ENCODE results near the gene RUBCNL. TPM values are rescaled to one million over a fixed set of nuclear protein-coding genes. Genes with fewer than 3 reads are reported as not detected.

RUBCNL gene
- total RNA-seq, 1 experiment from 2014 or later, result 1.4 TPM

GRCh38 chr13:46320406-46320805 lies 66.6 kb downstream of the RUBCNL start:
- no peak overlapping the region for H3K27ac Mint-ChIP-seq
- Histone ChIP-seq H3K4ac (ENCODE audit: low read depth, low read length) (no peak overlapping the region), H4K5ac (ENCODE audit: insufficient read length, low read depth, low read length) (no peak overlapping the region), H3K18ac (ENCODE audit: insufficient read length, low read depth, low read length) (no peak overlapping the region), H4K91ac (ENCODE audit: insufficient read length, low read depth, low read length) (no peak overlapping the region), H2BK15ac (ENCODE audit: low read depth, low read length) (no peak overlapping the region), H3K27ac (ENCODE audit: insufficient read length, low read depth, low read length) (no peak overlapping the region), H3K4me1 (ENCODE audit: insufficient read depth, low read length) (no peaks in the 10 kb centered on the region), H3K27me3 (ENCODE audit: insufficient read depth, low read length) (no peaks in the 10 kb centered on the region), H2BK12ac (ENCODE audit: insufficient read length, low read depth, low read length) (no peak overlapping the region), H4K20me1 (ENCODE audit: control insufficient read depth, insufficient read depth, insufficient read length) (no peaks in the 10 kb centered on the region), H2AFZ (ENCODE audit: low read length) (no peak overlapping the region), H3K56ac (ENCODE audit: insufficient read length, low read depth, low read length) (no peak overlapping the region), H3K23me2 (ENCODE audit: insufficient read length, low read depth, low read length, poor library complexity, severe bottlenecking) (no peaks in the 10 kb centered on the region), H2BK5ac (ENCODE audit: insufficient read length, low read length) (no peak overlapping the region), H3K14ac (ENCODE audit: insufficient read depth, low read length) (no peak overlapping the region), H3K79me2 (ENCODE audit: insufficient read depth, low read length) (no peaks in the 10 kb centered on the region), H3K23ac (ENCODE audit: insufficient read length, low read depth, low read length) (no peak overlapping the region), H2AK5ac (ENCODE audit: insufficient read length, low read length) (no peak overlapping the region), H2BK20ac (ENCODE audit: low read depth, low read length, poor library complexity, severe bottlenecking) (no peak overlapping the region), H3K4me2 (ENCODE audit: insufficient read depth, insufficient read length, low read length) (no peak overlapping the region), H4K8ac (replicated peaks; ENCODE audit: insufficient read length, low read depth, low read length) (no peak overlapping the region), H3K9me3 (ENCODE audit: control insufficient read depth, low read depth, low read length) (no peaks in the 10 kb centered on the region), H2BK120ac (ENCODE audit: low read depth, low read length, poor library complexity, severe bottlenecking) (no peak overlapping the region), H3K9ac (ENCODE audit: extremely low read depth, insufficient read length, low read length) (no peak overlapping the region), H3T11ph (ENCODE audit: low read length) (no peak overlapping the region), H3K79me1 (ENCODE audit: insufficient read depth, low read depth, low read length, poor library complexity, severe bottlenecking) (no peaks in the 10 kb centered on the region)
- WGBS (ENCODE audit: extremely low coverage, insufficient read length, low lambda C conversion rate), result no CpG with 5 or more reads among the region's 3 CpGs
- no peaks in the 10 kb centered on the region; a peak in 1 of 5 replicates for H3K9me3 Mint-ChIP-seq
- DNase-seq, result no peak
- no peak overlapping the region for H3K4me3 Mint-ChIP-seq
- no peak for TF ChIP-seq CTCF (conservative IDR thresholded peaks at IDR 0.05)
- no peaks in the 10 kb centered on the region for H3K36me3 Mint-ChIP-seq (ENCODE audit: insufficient read depth in 1 of 3, low read depth in 3 of 3)
- peaks cover 7% of the 10 kb centered on the region for H3K27me3 Mint-ChIP-seq (ENCODE audit: low read depth)
- H3K4me1 Mint-ChIP-seq, result peaks cover 3 to 10% of the 10 kb centered on the region in 2 experiments
